HFFc6 (cell line): ENCODE measurements around the gene OTOP1. TPM values are rescaled to one million over a fixed set of nuclear protein-coding genes. Genes with fewer than 3 reads are reported as not detected.
A peak's percentile ranks its signal among the peaks of the same experiment; 100 is the strongest.
"Not testable (repeated sequence)": the region's sequence is repeated elsewhere in the genome, so short reads cannot be mapped to it uniquely, and the experiment has no call there.

Experiments used
- DNase-seq: peaks from one replicate; pipeline ENCODE4 v3.0.0-alpha.2; 2018
- H3K27ac Mint-ChIP-seq: 2 replicates; pipeline ENCODE4 v1.8.0; 2020; ENCODE audit warnings: mild to moderate bottlenecking, mixed read lengths
- H3K27me3 Mint-ChIP-seq: 2 replicates; pipeline ENCODE4 v1.8.0; 2021; ENCODE audit warnings: mild to moderate bottlenecking, moderate library complexity, mixed read lengths; ENCODE audit not compliant: insufficient read depth
- H3K36me3 Mint-ChIP-seq: 2 replicates; pipeline ENCODE4 v1.8.0; 2021; ENCODE audit warnings: low read depth, mixed read lengths
- H3K4me1 Mint-ChIP-seq: 2 replicates; pipeline ENCODE4 v1.8.0; 2020; ENCODE audit warnings: low read depth, mixed read lengths
- H3K4me3 Mint-ChIP-seq: 2 replicates; pipeline ENCODE4 v1.8.0; 2020; ENCODE audit warnings: mild to moderate bottlenecking, moderate library complexity, mixed read lengths
- H3K9me3 Mint-ChIP-seq: 2 replicates; pipeline ENCODE4 v1.8.0; 2020; ENCODE audit warnings: mild to moderate bottlenecking, mixed read lengths
- total RNA-seq, 6 experiments: library from RNA; stranded (reverse); fragmentation: NEBNext Ultra II Directional; extraction: Animal tissue kit (Norgen Biotek cat#: 25700); gene quantifications; 2 replicates in 1 of 6; 3 replicates in 5 of 6; pipeline ENCODE4 v1.2.3, GENCODE V29; 2021
- TF ChIP-seq, protein P1 (sequence below): fragments of 200-600 bp; sonication (generic); IDR thresholded peaks from 2 replicates; pipeline ENCODE4 v1.5.0; 2021; ENCODE audit warnings: antibody characterized with exemption, mild to moderate bottlenecking

The OTOP1 gene
- total RNA-seq, 6 experiments from 2014 or later = not detected

DNA sequence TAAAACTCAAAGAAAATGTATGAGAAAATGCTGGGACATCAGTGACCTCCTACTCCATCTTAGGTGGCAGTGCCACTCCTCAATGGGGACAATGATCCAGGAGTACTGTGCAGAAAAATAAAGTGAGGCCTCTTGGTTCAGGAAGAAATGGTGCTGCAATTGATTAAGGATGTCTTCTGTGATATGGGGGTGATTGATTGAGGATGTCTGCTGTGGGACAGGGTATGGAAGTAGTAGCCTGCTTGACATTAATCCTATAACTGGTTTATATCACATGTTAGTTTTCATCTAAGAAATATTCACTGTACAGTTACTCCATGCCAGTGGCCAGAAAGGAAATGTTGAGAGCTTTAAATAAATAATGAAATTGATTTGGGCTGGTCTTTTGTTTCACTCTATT lies 20.5 kb downstream of the OTOP1 start:
- Mint-ChIP-seq H3K4me3 (no peak overlapping the region), H3K4me1 (no peaks in the 10 kb centered on the region), H3K9me3 (no peaks in the 10 kb centered on the region), H3K27me3 (peaks cover 33% of the 10 kb centered on the region), H3K36me3 (no peaks in the 10 kb centered on the region), H3K27ac (no peak overlapping the region)
- no peak for DNase-seq
- TF ChIP-seq, protein P1, sequence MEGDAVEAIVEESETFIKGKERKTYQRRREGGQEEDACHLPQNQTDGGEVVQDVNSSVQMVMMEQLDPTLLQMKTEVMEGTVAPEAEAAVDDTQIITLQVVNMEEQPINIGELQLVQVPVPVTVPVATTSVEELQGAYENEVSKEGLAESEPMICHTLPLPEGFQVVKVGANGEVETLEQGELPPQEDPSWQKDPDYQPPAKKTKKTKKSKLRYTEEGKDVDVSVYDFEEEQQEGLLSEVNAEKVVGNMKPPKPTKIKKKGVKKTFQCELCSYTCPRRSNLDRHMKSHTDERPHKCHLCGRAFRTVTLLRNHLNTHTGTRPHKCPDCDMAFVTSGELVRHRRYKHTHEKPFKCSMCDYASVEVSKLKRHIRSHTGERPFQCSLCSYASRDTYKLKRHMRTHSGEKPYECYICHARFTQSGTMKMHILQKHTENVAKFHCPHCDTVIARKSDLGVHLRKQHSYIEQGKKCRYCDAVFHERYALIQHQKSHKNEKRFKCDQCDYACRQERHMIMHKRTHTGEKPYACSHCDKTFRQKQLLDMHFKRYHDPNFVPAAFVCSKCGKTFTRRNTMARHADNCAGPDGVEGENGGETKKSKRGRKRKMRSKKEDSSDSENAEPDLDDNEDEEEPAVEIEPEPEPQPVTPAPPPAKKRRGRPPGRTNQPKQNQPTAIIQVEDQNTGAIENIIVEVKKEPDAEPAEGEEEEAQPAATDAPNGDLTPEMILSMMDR = no peak

DNA sequence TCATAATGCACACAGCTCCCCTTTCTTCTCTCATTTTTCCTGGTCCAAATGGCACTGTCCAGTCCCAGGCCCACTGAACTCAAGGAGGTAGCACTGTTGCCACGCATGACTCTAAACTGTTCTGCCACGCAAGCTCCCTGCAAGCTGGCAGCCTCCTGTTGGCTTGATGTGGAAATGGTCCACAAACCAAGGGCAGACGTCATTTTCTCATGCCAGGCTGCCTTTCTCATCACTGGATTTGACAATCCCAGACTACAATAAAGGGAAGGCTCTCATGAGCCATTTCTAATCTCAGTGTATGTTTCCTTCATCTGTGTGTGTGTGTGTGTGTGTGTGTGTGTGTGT lies 22.4 kb downstream of the OTOP1 start:
- Mint-ChIP-seq H3K4me1 (no peaks in the 10 kb centered on the region), H3K4me3 (no peak overlapping the region), H3K27me3 (peaks cover 21% of the 10 kb centered on the region), H3K27ac (no peak overlapping the region), H3K9me3 (no peaks in the 10 kb centered on the region), H3K36me3 (no peaks in the 10 kb centered on the region)
- TF ChIP-seq, protein P1 = no peak
- no peak for DNase-seq

DNA sequence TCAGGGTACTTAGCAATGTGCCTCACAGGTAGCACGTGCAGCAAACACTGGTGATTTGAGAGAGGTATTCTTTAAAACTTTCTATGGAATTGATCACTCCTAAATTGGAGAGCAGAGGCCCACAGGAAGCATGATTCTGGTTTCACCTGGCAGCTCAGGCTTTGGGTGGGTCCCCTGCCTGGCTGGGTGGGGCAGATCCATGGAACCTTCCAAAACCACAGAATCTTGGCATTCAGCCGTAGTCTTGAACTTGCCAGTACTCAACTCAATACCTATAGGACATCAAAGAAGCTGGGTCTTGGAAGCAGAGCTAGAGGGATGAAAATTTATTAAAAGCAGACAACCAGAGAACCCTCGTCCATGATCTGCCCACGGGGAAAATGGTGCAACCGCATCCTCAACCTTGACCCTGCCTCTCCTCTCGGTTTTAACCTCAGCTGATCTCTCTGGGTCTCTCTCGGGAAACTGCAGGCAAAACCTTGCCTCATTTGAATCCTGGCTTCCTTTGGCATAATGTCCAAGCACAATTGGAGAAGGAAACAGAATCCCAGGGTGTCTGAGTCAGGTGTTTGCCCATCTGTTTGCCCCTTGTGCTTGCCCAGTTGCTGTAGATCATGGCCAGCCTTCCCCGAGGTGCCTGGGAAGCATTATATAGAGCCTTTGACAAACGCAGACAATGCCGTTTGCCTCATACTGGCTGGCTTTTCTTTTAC lies 22.9 kb downstream of the OTOP1 start:
- H3K27me3 Mint-ChIP-seq = peaks cover 20% of the 10 kb centered on the region

DNA sequence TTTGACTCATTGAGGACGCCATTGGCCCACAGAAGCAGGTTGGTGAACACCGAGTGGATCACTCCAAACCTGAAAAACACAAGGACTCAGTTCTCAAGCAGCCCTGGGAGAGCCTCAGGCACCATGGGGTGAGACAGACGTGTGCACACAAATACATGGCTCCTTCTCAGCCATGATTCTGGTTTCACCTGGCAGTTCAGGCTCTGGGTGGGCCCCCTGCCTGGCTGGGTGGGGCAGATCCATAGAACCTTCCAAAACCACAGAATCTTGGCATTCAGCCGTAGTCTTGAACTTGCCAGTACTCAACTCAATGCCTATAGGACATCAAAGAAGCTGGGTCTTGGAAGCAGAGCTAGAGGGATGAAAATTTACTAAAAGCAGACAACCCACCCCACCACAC lies 24.2 kb downstream of the OTOP1 start:
- TF ChIP-seq, protein P1 = no peak
- H3K4me1 Mint-ChIP-seq = no peaks in the 10 kb centered on the region
- DNase-seq = no peak
- H3K27me3 Mint-ChIP-seq = peaks cover 20% of the 10 kb centered on the region
- H3K27ac Mint-ChIP-seq = no peak overlapping the region
- no peaks in the 10 kb centered on the region for H3K9me3 Mint-ChIP-seq
- no peak overlapping the region for H3K4me3 Mint-ChIP-seq
- H3K36me3 Mint-ChIP-seq = no peaks in the 10 kb centered on the region

More for the DNA sequence above, 22.9 kb downstream of the OTOP1 start:
- H3K27ac Mint-ChIP-seq = no peak overlapping the region
- H3K36me3 Mint-ChIP-seq = no peaks in the 10 kb centered on the region
- H3K4me3 Mint-ChIP-seq = no peak overlapping the region
- H3K4me1 Mint-ChIP-seq = no peaks in the 10 kb centered on the region
- no peaks in the 10 kb centered on the region for H3K9me3 Mint-ChIP-seq
- no peak for DNase-seq
- TF ChIP-seq, protein P1 = no peak

DNA sequence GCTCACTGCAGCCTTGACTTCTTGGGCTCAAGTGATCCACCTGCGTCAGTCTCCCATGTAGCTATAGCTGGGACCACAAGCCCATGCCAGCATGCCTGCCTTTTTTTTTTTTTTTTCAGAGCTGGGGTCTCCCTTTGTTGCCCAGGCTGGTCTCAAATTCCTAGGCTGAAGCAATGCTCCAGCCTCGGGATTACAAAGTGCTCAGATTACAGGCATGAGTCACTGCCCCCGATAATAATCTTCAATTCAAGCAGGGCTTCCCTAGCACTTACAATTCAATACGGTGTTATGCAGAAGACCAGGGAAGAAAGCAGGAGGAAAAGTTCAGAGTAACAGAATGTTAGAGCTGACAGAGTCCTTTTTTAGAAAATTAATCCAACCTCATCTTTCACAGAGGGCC lies 26.1 kb downstream of the OTOP1 start:
- Mint-ChIP-seq H3K27me3 (peaks cover 31% of the 10 kb centered on the region), H3K4me3 (no peak overlapping the region), H3K9me3 (no peaks in the 10 kb centered on the region), H3K27ac (no peak overlapping the region), H3K4me1 (no peaks in the 10 kb centered on the region), H3K36me3 (no peaks in the 10 kb centered on the region)
- TF ChIP-seq, protein P1 = no peak
- peak; percentile 23 for DNase-seq

DNA sequence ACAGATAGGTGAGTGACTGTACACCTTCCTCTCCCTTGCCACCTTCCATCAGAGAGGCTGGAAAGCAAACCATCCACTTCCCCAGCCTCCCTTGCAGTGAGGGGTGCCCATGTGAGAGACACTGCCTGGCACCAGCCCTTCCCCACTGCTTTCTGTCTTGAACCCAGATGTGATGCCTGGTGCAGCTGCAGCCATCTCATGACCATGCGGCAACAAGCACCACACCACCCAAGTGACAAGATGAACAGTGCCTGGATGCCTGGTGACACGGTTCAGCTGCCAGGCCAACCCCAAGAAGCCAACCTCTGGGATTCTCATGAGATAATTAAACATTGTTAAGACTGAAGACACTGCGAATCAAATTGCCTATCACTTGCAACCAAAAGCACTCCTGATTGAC lies 31.4 kb downstream of the OTOP1 start:
- TF ChIP-seq, protein P1 = no peak
- Mint-ChIP-seq H3K27ac (no peak overlapping the region), H3K4me3 (no peak overlapping the region), H3K4me1 (no peaks in the 10 kb centered on the region), H3K36me3 (no peaks in the 10 kb centered on the region), H3K9me3 (no peaks in the 10 kb centered on the region), H3K27me3 (peaks cover 40% of the 10 kb centered on the region)
- no peak for DNase-seq

DNA sequence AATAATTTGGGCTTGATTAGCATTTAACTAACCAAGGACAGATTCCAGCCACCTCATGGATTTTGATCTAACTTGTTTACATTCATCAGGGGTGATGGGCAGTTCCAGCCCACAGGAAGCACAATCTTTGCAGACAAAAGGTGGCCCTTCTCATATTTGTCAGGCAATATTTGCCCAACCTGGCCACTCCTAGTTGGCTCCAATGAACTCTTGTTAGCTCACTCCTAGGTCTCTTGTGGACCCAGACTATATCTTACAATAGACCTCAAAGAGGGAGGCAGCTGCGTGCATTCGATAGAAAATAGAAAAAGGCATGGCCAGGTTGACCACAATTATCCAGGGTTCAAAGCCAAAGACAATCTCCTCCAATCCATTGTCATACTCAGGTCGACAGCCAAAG lies 38.2 kb downstream of the OTOP1 start:
- not testable (repeated sequence) for H3K36me3 Mint-ChIP-seq, H3K9me3 Mint-ChIP-seq, H3K4me1 Mint-ChIP-seq, DNase-seq, H3K27ac Mint-ChIP-seq, H3K4me3 Mint-ChIP-seq
- peaks cover 21% of the 10 kb centered on the region for H3K27me3 Mint-ChIP-seq
